Activated T-cell treated with anti-CD3 and anti-CD28 coated beads for 4 hours (primary cell): ENCODE data around the gene FNBP1.
"Not testable (repeated sequence)": the region's sequence is repeated elsewhere in the genome, so short reads cannot be mapped to it uniquely, and the experiment has no call there.

Source experiments
- DNase-seq: peaks from one replicate; pipeline ENCODE4 v3.0.0-alpha.2; 2020

FNBP1 gene

GRCh38 chr9:129946246-129946995 is 96.6 kb downstream of the FNBP1 start:
- no peak for DNase-seq

- DNase-seq: no peak
Observed at GRCh38 chr9:129945314-129945713, 97.7 kb downstream of the FNBP1 start.

GRCh38 chr9:129944506-129945116 is 98.4 kb downstream of the FNBP1 start:
- DNase-seq: peak; percentile 25

- DNase-seq: no peak
Observed at GRCh38 chr9:129939431-129939830, 103.6 kb downstream of the FNBP1 start.

- DNase-seq: no peak
Observed at GRCh38 chr9:129938291-129938979, 104.6 kb downstream of the FNBP1 start.

- DNase-seq: not testable (repeated sequence)
Observed at GRCh38 chr9:129937879-129938278, 105.1 kb downstream of the FNBP1 start.

GRCh38 chr9:129936222-129936621 is 106.8 kb downstream of the FNBP1 start:
- no peak for DNase-seq

GRCh38 chr9:129934780-129935179 is 108.2 kb downstream of the FNBP1 start:
- DNase-seq: no peak

- no peak for DNase-seq
Observed at GRCh38 chr9:129934041-129934591, 108.9 kb downstream of the FNBP1 start.

GRCh38 chr9:129933185-129934040 is 109.6 kb downstream of the FNBP1 start:
- DNase-seq: no peak

- no peak for DNase-seq
Observed at GRCh38 chr9:129932303-129933151, 110.5 kb downstream of the FNBP1 start.

- DNase-seq: no peak
Observed at GRCh38 chr9:129930743-129931142, 112.2 kb downstream of the FNBP1 start.

- no peak for DNase-seq
Observed at GRCh38 chr9:129929496-129930125, 113.4 kb downstream of the FNBP1 start.

GRCh38 chr9:129923589-129923988 is 119.4 kb downstream of the FNBP1 start:
- DNase-seq: no peak

- no peak for DNase-seq
Observed at GRCh38 chr9:129921905-129922304, 121.1 kb downstream of the FNBP1 start.

GRCh38 chr9:129919841-129920240 is 123.1 kb downstream of the FNBP1 start:
- no peak for DNase-seq

- no peak for DNase-seq
Observed at GRCh38 chr9:129919277-129919676, 123.7 kb downstream of the FNBP1 start.

- DNase-seq: no peak
Observed at GRCh38 chr9:129918296-129918950, 124.6 kb downstream of the FNBP1 start.

GRCh38 chr9:129916707-129917106 is 126.3 kb downstream of the FNBP1 start:
- no peak for DNase-seq

- no peak for DNase-seq
Observed at GRCh38 chr9:129914051-129914450, 128.9 kb downstream of the FNBP1 start.
